SJSA1 (cell line): ENCODE results near the gene GPHN. TPM values are rescaled to one million over a fixed set of nuclear protein-coding genes. Genes with fewer than 3 reads are reported as not detected.

Source experiments
- DNase-seq, 2 experiments: peaks; one replicate each; pipeline ENCODE4 v3.0.0-alpha.2; 2015 to 2020; ENCODE audit warnings: low spot score in 2 of 2, low read depth in 1 of 2
- H3K27ac ChIP-seq: fragments of 250-450 bp; sonication (Bioruptor Pico); 2 replicates; pipeline ENCODE4 v1.5.1; 2020; ENCODE audit warnings: mild to moderate bottlenecking, moderate library complexity
- H3K27me3 ChIP-seq: fragments of 250-450 bp; sonication (Bioruptor Pico); replicated peaks from 2 replicates; pipeline ENCODE4 v1.5.1; 2020; ENCODE audit warnings: mild to moderate bottlenecking, moderate library complexity
- H3K36me3 ChIP-seq: fragments of 250-450 bp; sonication (Bioruptor Pico); 2 replicates; pipeline ENCODE4 v1.5.1; 2020; ENCODE audit warnings: mild to moderate bottlenecking
- H3K4me1 ChIP-seq: fragments of 250-450 bp; sonication (Bioruptor Pico); replicated peaks from 2 replicates; pipeline ENCODE4 v1.6.1; 2021; ENCODE audit warnings: mild to moderate bottlenecking
- H3K4me3 ChIP-seq: fragments of 250-450 bp; sonication (Bioruptor Pico); 2 replicates; pipeline ENCODE4 v1.5.1; 2020; ENCODE audit warnings: mild to moderate bottlenecking
- H3K9me3 ChIP-seq: fragments of 250-450 bp; sonication (Bioruptor Pico); replicated peaks from 2 replicates; pipeline ENCODE4 v1.5.1; 2020; ENCODE audit warnings: mild to moderate bottlenecking
- total RNA-seq: library from RNA; depleted of rRNA; stranded (reverse); fragments of >200 nt; shearing (Covaris generic); gene quantifications from 2 replicates; pipeline ENCODE4 v1.2.3, GENCODE V29; 2014; rRNA removed

The GPHN gene
- total RNA-seq, 1 experiment from 2014 or later, result 2.2 TPM

DNA sequence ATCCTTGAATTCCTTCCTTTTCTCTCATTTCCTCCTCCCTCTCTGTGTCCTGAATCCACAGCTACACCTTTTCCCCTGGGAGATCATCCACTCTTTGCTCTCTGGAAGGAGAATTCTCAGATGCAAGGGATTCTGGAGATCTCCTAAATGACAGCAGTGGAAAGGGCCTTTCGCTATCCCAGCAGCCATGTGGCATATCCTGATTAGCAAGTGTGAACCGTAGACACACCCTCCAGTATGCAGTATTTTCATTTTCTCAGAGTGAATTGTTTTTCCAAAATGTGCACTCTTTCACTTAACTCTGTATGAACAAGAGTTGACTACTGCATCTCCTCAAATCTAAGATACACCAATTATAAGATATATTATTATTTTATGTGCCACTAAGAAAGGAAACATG, 687.3 kb downstream of the GPHN start:
- peaks cover 2% of the 10 kb centered on the region; the same call in 1 of the 2 replicates for H3K27me3 ChIP-seq
- H3K27ac ChIP-seq, result no peak overlapping the region
- no peak overlapping the region for H3K4me3 ChIP-seq
- no peaks in the 10 kb centered on the region for H3K9me3 ChIP-seq
- DNase-seq, result no peak
- H3K4me1 ChIP-seq, result no peaks in the 10 kb centered on the region
- H3K36me3 ChIP-seq, result no peaks in the 10 kb centered on the region

DNA sequence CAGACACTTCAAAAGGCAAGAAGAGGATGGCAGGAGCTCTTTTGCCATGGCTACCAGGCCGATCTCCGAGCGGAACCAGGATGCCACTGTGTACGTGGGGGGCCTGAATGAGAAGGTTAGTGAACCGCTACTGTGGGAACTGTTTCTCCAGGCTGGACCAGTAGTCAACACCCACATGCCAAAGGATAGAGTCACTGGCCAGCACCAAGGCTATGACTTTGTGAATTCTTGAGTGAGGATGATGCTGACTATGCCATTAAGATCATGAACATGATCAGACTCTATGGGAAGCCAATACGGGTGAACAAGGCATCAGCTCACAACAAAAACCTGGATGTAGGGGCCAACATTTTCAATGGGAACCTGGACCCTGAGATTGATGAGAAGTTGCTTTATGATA, 691.1 kb downstream of the GPHN start:
- Histone ChIP-seq H3K4me3 (no peak overlapping the region), H3K27ac (no peak overlapping the region), H3K36me3 (no peaks in the 10 kb centered on the region), H3K4me1 (no peaks in the 10 kb centered on the region), H3K27me3 (peaks cover 2% of the 10 kb centered on the region; the same call in 1 of the 2 replicates), H3K9me3 (no peaks in the 10 kb centered on the region)
- no peak for DNase-seq

GRCh38 chr14:67207810-67208209, 699.9 kb downstream of the GPHN start:
- Histone ChIP-seq H3K4me1 (no peaks in the 10 kb centered on the region), H3K36me3 (no peaks in the 10 kb centered on the region), H3K27me3 (no peaks in the 10 kb centered on the region), H3K4me3 (no peak overlapping the region), H3K27ac (no peak overlapping the region), H3K9me3 (no peaks in the 10 kb centered on the region)
- DNase-seq, result no peak

GRCh38 chr14:67218126-67218525, 710.2 kb downstream of the GPHN start:
- H3K9me3 ChIP-seq, result no peaks in the 10 kb centered on the region
- peaks cover 32% of the 10 kb centered on the region for H3K4me1 ChIP-seq
- no peaks in the 10 kb centered on the region for H3K36me3 ChIP-seq
- H3K4me3 ChIP-seq, result no peak overlapping the region
- no peak overlapping the region for H3K27ac ChIP-seq
- H3K27me3 ChIP-seq, result no peaks in the 10 kb centered on the region
- no peak for DNase-seq

- Histone ChIP-seq H3K27ac (peak overlapping the region; percentile 52), H3K27me3 (no peaks in the 10 kb centered on the region), H3K36me3 (no peaks in the 10 kb centered on the region), H3K9me3 (no peaks in the 10 kb centered on the region), H3K4me3 (no peak overlapping the region), H3K4me1 (peaks cover 38% of the 10 kb centered on the region)
- DNase-seq, result peak in 1 of 2 experiments; percentile 73
Observed at GRCh38 chr14:67221248-67221981, 713.5 kb downstream of the GPHN start.

DNA sequence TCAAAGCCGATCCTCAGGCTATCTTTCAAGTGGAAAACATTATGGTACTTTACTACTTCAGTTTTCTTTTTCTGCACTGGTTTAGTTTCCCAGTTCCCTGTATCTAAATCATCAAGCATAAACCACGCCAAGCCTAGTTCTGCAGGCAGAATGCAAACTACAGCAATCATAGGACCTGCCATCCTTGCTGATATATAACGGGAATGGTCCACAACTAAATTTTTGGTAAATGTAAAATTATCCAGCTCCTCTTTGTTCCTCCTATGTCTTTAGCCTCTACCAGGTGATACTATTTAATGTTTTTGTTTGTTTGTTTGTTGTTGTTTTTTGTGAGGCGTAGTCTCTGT, 714.0 kb downstream of the GPHN start:
- Histone ChIP-seq H3K4me1 (peaks cover 38% of the 10 kb centered on the region), H3K9me3 (no peaks in the 10 kb centered on the region), H3K27ac (peak overlapping the region; percentile 52), H3K27me3 (no peaks in the 10 kb centered on the region), H3K4me3 (no peak overlapping the region), H3K36me3 (no peaks in the 10 kb centered on the region)
- no peak for DNase-seq

DNA sequence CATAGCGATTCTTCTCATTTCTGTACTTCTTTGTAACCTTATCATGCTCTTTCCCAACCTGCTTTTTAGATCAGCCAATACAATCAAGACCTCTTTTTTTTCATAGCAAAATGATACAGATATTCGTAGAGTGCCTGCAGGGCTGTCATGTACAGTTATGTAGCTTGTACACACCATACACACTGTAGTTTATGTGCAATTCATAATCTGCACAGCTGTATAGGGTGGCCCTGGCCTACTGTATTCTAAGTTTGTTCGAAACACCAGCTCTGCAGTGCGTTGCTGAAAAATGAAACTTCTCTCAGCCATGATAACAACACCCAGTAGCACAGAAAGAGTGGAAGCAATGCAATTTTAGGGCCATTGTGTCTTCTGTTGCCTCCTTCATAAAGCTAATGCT, 717.6 kb downstream of the GPHN start:
- Histone ChIP-seq H3K36me3 (no peaks in the 10 kb centered on the region), H3K9me3 (no peaks in the 10 kb centered on the region), H3K27me3 (no peaks in the 10 kb centered on the region), H3K4me1 (peaks cover 31% of the 10 kb centered on the region), H3K27ac (no peak overlapping the region), H3K4me3 (no peak overlapping the region)
- DNase-seq, result no peak

DNA sequence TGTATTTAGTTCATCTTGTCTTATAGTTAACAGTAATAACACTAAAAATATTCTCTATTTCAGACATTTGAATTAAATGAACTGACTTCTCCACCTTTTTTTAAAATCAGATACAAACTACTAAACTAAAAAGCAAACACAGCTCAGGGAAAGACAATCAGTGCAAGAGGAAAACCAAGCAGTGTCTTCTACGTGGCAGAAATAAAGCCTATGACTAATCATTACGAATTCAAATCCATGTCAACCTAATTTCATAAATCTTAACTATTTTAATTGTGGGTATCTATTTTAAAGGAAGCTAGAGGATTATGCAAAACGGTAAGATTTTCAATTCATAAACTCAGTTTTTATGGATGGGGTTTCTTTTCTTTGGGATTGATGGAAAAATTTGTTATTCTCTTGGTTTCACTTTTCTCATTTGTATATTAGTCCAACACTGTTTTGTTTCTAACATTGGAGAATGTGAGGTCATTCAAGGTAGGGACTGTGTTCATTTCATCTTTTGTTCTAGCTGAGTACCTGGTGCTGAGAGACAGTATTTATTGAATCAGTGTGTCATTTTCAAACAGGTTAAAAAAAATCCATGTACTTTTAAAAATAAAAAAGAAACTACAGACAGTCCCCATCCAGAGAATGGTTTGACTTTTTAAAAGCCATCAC, 720.5 kb downstream of the GPHN start:
- H3K4me1 ChIP-seq, result peaks cover 12% of the 10 kb centered on the region
- H3K27me3 ChIP-seq, result no peaks in the 10 kb centered on the region
- H3K36me3 ChIP-seq, result no peaks in the 10 kb centered on the region
- H3K9me3 ChIP-seq, result no peaks in the 10 kb centered on the region
- DNase-seq, result peak in 1 of 2 experiments; percentile 31
- 0 out of 2 replicates have a peak overlapping the region, but pooled peaks have one; percentile 19 for H3K27ac ChIP-seq
- H3K4me3 ChIP-seq, result peak overlapping the region; percentile 14; the same call in 1 of the 2 replicates

Other genes with a start within 250 kb of the GPHN start
- gene CCDC196, start 21.8 kb upstream of the GPHN start, total RNA-seq, result not detected in 2 replicates